Endothelial cell of umbilical vein (primary cell): ENCODE results near the gene LEP. TPM values are rescaled to one million over a fixed set of nuclear protein-coding genes. Genes with fewer than 3 reads are reported as not detected.

Source experiments
- BruUV-seq: library from RNA; stranded (reverse); fragments of 400-500 nt; replicated peaks from 2 replicates; lab custom pipeline; 2021; lab: Mats Ljungman, UMichigan
- CTCF ChIA-PET: fragments of 300-600, 350-600 bp; sonication (Branson Sonifier 250); formaldehyde crosslinking; loops from one replicate; lab custom pipeline; 2021; ENCODE audit warnings: antibody characterized with exemption, inconsistent platforms; lab: Charles Lee
- POLR2A ChIA-PET: fragments of 300-600, 350-600 bp; sonication (Branson Sonifier 250); formaldehyde crosslinking; loops from one replicate; lab custom pipeline; 2021; ENCODE audit warnings: antibody characterized with exemption, inconsistent platforms; lab: Charles Lee
- DNase-seq: peaks from one replicate; pipeline ENCODE4 v3.0.0-alpha.2; 2011; ENCODE audit warnings: low read depth, low spot score
- FAIRE-seq: peaks from 2 replicates; lab custom pipeline; 2011; peaks lifted over from hg19 to GRCh38; lab: Jason Lieb, UNC
- H2AFZ ChIP-seq: 2 replicates; pipeline ENCODE4 v1.6.0; 2012; ENCODE audit warnings: low read depth, low read length, control low read depth, inconsistent platforms
- H3K27ac ChIP-seq: 2 replicates; pipeline ENCODE4 v1.5.1; 2011; ENCODE audit warnings: low read depth, mild to moderate bottlenecking, control low read depth, low read length, moderate library complexity; ENCODE audit not compliant: insufficient read depth
- H3K27me3 ChIP-seq, 2 experiments: 2 replicates each; pipeline versions ENCODE4 v1.6.0 to v1.6.1; 2011; ENCODE audit warnings: low read length in 2 of 2, mixed read lengths in 1 of 2; ENCODE audit not compliant: control insufficient read depth in 2 of 2, insufficient read depth in 2 of 2
- H3K36me3 ChIP-seq, 2 experiments: 2 replicates in 1 of 2; 3 replicates in 1 of 2; pipeline ENCODE4 v1.5.1; 2011; ENCODE audit warnings: low read length in 2 of 2, mild to moderate bottlenecking in 1 of 2, moderate library complexity in 1 of 2; ENCODE audit not compliant: control insufficient read depth in 2 of 2, insufficient read depth in 2 of 2; ENCODE audit errors: extremely low read depth in 1 of 2
- H3K4me1 ChIP-seq: 3 replicates; pipeline ENCODE4 v1.5.1; 2011; ENCODE audit warnings: mild to moderate bottlenecking, low read length; ENCODE audit not compliant: control insufficient read depth, insufficient read depth; ENCODE audit errors: extremely low read depth
- H3K4me2 ChIP-seq: 2 replicates; pipeline ENCODE4 v1.6.1; 2011; ENCODE audit warnings: low read length, control low read depth, mixed read lengths; ENCODE audit not compliant: insufficient read depth
- H3K4me3 ChIP-seq, 3 experiments: fragments of 200-600 bp in 1 of 3; sonication (generic), shearing (Covaris generic) in 1 of 3; replicated peaks in 1 of 3; 2 replicates each; pipeline ENCODE4 v1.5.1; 2011 to 2016; ENCODE audit warnings: control low read depth in 3 of 3, low read length in 3 of 3, mild to moderate bottlenecking in 2 of 3, inconsistent platforms in 1 of 3, low read depth in 1 of 3, moderate library complexity in 1 of 3; ENCODE audit not compliant: insufficient read depth in 1 of 3
- H3K79me2 ChIP-seq: 2 replicates; pipeline ENCODE4 v1.6.0; 2012; ENCODE audit warnings: low read length, inconsistent platforms; ENCODE audit not compliant: control insufficient read depth, insufficient read depth
- H3K9ac ChIP-seq: replicated peaks from 2 replicates; pipeline ENCODE3; 2011; ENCODE audit warnings: low read length, control low read depth; ENCODE audit not compliant: insufficient read depth; ENCODE audit errors: extremely low read depth
- H3K9me1 ChIP-seq: replicated peaks from 3 replicates; pipeline ENCODE4 v1.6.0; 2011; ENCODE audit warnings: mild to moderate bottlenecking, low read length; ENCODE audit not compliant: control insufficient read depth, insufficient read depth; ENCODE audit errors: extremely low read depth
- H3K9me3 ChIP-seq: replicated peaks from 2 replicates; pipeline ENCODE4 v1.5.1; 2012; ENCODE audit warnings: low read length, inconsistent platforms; ENCODE audit not compliant: control insufficient read depth, insufficient read depth
- H4K20me1 ChIP-seq: replicated peaks from 2 replicates; pipeline ENCODE3; 2011; ENCODE audit warnings: mild to moderate bottlenecking, low read length; ENCODE audit not compliant: control insufficient read depth, insufficient read depth; ENCODE audit errors: extremely low read depth
- EZH2 ChIP-seq: IDR thresholded peaks from 2 replicates; pipeline ENCODE4 v1.6.1; 2012; ENCODE audit warnings: borderline replicate concordance, low read depth, mild to moderate bottlenecking, moderate library complexity, low read length, inconsistent platforms; ENCODE audit not compliant: severe bottlenecking
- FOS ChIP-seq: IDR thresholded peaks from 2 replicates; pipeline ENCODE4 v1.6.1; 2011; ENCODE audit warnings: mild to moderate bottlenecking, low read length, moderate library complexity, borderline replicate concordance; ENCODE audit not compliant: insufficient read depth
- JUN ChIP-seq: IDR thresholded peaks from 2 replicates; pipeline ENCODE4 v1.6.1; 2011; ENCODE audit warnings: borderline replicate concordance, low read depth; ENCODE audit not compliant: insufficient read length, insufficient read depth
- MYC ChIP-seq: IDR thresholded peaks from one replicate; pipeline ENCODE4 v1.6.1; 2011; ENCODE audit warnings: mild to moderate bottlenecking, low read depth, low read length
- POLR2AphosphoS5 ChIP-seq: IDR thresholded peaks from 2 replicates; pipeline ENCODE4 v1.6.1; 2012; ENCODE audit warnings: low read depth, mild to moderate bottlenecking, control low read depth, low read length, moderate library complexity; ENCODE audit not compliant: insufficient read depth
- dilution Hi-C: fragments of 300-500 bp; cut with MboI; formaldehyde crosslinking; loops from one replicate; pipeline ENCODE4 v1.15.0; 2019; ENCODE audit warnings: low sequenced_read_pairs; ENCODE audit not compliant: extremely low pct_ligation_motif_present
- intact Hi-C: fragments of 100-400 bp; cut with micrococcal nuclease; formaldehyde crosslinking; loops from one replicate; pipeline ENCODE4 v1.10.0; 2022
- polyA plus RNA-seq, 4 experiments: library from polyadenylated mRNA; depleted of rRNA in 3 of 4; stranded (reverse) in 3 of 4; unstranded in 1 of 4; fragments of >200 nt; gene quantifications; 2 replicates each; pipeline versions ENCODE4 v1.2.1 to v1.2.3, GENCODE V29; 2011 to 2012; ENCODE audit warnings: missing spikeins in 1 of 4
- total RNA-seq: library from RNA; stranded (reverse); gene quantifications from 2 replicates; pipeline ENCODE4 v1.2.3, GENCODE V29; 2021
- TF ChIP-seq, protein P1 (sequence below): IDR thresholded peaks from 2 replicates; pipeline ENCODE4 v1.6.1; 2011; ENCODE audit not compliant: insufficient read depth, insufficient read length
- TF ChIP-seq, protein P2 (sequence below), 2 donors: IDR thresholded peaks; 1 replicate in 1 of 2; 2 replicates in 1 of 2; pipeline ENCODE4 v1.5.1; 2011; ENCODE audit warnings: low read length in 2 of 2, mild to moderate bottlenecking in 2 of 2, moderate library complexity in 2 of 2, control low read depth in 1 of 2, inconsistent platforms in 1 of 2, low read depth in 1 of 2; ENCODE audit not compliant: insufficient read depth in 1 of 2; ENCODE audit errors: extremely low read depth in 1 of 2

Gene LEP
- total and polyA plus RNA-seq, 2 donors (not counting 3 experiments of a cell fraction or from before 2014, with no cell fraction given) = not detected

DNA sequence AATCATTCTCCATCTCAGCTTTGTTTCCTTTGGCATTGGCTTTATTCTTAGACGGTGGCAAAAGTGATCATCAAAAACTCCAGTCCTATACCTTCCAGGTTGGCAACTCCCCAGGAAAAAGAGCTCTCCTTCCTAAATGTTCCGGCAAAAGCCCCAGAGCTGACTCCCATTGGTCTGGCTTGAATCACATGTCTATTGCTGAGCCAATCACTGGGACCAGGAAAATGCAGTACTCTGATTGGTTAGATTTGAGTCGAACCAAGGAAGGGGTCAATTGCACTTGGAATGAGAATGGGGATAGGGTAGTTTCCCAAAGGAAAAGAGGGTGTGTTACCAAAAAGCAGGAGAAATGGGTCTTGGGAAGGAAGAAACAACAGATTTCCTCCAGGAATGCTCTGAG lies 22.3 kb downstream of the LEP start:
- ChIA-PET CTCF (no interaction called here), POLR2A (no interaction called here)
- Histone ChIP-seq H4K20me1 (no peaks in the 10 kb centered on the region), H3K27ac (no peak overlapping the region), H3K4me1 (no peaks in the 10 kb centered on the region), H3K9me3 (no peaks in the 10 kb centered on the region), H3K4me3 (no peak overlapping the region), H2AFZ (no peak overlapping the region), H3K27me3 (peaks cover 23 to 37% of the 10 kb centered on the region in 2 experiments), H3K4me2 (no peak overlapping the region), H3K36me3 (no peaks in the 10 kb centered on the region), H3K9ac (no peak overlapping the region), H3K79me2 (no peaks in the 10 kb centered on the region), H3K9me1 (no peaks in the 10 kb centered on the region)
- intact Hi-C loops (no loop called here), dilution Hi-C loops (no loop called here)
- FAIRE-seq = no peak
- no TSS peak for BruUV-seq
- TF ChIP-seq FOS (no peak), MYC (no peak), POLR2AphosphoS5 (no peak), EZH2 (no peak), JUN (no peak)
- TF ChIP-seq, protein P1, sequence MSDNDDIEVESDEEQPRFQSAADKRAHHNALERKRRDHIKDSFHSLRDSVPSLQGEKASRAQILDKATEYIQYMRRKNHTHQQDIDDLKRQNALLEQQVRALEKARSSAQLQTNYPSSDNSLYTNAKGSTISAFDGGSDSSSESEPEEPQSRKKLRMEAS = no peak
- TF ChIP-seq, protein P2, sequence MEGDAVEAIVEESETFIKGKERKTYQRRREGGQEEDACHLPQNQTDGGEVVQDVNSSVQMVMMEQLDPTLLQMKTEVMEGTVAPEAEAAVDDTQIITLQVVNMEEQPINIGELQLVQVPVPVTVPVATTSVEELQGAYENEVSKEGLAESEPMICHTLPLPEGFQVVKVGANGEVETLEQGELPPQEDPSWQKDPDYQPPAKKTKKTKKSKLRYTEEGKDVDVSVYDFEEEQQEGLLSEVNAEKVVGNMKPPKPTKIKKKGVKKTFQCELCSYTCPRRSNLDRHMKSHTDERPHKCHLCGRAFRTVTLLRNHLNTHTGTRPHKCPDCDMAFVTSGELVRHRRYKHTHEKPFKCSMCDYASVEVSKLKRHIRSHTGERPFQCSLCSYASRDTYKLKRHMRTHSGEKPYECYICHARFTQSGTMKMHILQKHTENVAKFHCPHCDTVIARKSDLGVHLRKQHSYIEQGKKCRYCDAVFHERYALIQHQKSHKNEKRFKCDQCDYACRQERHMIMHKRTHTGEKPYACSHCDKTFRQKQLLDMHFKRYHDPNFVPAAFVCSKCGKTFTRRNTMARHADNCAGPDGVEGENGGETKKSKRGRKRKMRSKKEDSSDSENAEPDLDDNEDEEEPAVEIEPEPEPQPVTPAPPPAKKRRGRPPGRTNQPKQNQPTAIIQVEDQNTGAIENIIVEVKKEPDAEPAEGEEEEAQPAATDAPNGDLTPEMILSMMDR (IDR thresholded peaks at IDR 0.05; ENCODE audit: extremely low read depth in 1 of 2, insufficient read depth in 1 of 2, low read depth in 1 of 2, low read length in 2 of 2) = no peak
- no peak for DNase-seq
